Stimulated activated CD8-positive, alpha-beta memory T cell treated with anti-CD3 and anti-CD28 coated beads, Interleukin-12 subunit alpha, Interleukin-12 subunit beta, amount 100 ng/mL, for 1 hour (primary cell): ENCODE results near the gene C3orf52.

Source experiments
- DNase-seq: peaks from one replicate; pipeline ENCODE4 v3.0.0-alpha.2; 2020; ENCODE audit warnings: low read depth

C3orf52 gene

DNA sequence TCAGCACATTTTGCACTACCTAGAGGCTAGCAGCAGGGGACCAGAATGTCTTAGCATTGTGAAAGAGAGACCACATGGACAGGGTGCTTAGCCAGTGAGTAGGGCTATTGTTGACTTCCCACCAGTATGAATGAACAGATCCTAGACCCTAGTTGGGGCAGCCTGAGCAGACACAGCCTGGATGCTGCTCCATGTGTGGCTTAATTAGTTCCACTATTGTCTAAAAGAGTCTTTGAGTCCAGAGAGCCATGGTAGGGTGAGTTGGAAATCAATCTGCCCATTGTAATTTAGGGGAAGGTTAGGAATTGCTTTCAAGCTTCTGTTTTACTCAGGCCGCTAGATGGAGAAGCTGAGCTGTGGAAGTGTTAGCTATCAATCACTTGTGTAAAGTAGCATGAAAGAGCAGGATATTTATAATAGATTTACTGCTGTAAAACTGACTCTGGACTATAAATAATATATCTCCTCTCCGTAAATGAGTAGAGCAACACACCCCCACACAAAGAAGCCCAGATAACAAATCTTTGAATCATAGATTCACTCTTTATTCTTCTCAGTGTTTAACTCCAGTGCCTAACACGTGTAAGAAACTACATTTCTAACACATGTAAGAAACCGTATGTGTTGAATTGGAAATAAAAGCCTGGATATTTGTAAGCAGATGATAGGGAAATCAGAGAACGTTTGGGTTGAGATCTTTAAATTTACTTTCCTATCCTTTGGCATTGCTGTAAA is 50.9 kb downstream of the C3orf52 start:
- no peak for DNase-seq

- no peak for DNase-seq
Observed at GRCh38 chr3:112137781-112138180, 51.6 kb downstream of the C3orf52 start.

DNA sequence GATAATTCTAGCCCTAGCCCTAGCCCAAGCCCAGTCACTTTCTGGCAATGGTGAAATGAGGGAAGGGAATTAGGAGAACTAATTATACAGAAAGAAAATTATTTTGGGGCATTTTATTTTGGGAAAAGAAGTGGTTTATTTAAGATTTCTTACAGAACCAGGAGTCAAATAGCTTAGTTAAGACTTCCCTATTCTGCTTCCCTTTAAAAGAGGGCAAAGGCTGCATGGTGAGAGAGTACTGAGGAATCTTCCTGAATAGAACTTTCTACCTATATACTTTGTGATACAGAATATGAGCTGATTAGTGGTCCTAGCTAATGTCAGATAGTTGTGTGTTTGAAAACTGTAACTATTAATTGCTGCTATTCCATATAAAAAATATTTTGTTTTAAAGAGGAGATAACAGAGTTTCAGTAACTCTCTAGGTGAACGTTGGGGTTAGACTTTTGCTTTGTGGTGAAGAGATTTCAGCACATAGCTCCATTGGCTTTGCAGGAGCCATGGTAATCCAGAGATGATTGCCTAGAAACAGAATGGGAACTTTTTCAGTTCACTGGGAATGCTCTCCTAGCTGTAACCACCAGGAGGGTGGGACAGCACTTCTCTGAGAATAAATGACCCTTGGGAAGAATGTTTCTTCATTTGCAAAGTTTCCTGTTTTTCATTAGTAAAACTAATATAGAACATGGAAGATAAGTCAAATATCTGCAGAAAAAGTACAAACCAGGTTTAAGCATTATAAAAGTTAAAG is 52.2 kb downstream of the C3orf52 start:
- no peak for DNase-seq

GRCh38 chr3:112140584-112140983 is 54.4 kb downstream of the C3orf52 start:
- no peak for DNase-seq

- no peak for DNase-seq
Observed at GRCh38 chr3:112141293-112141692, 55.1 kb downstream of the C3orf52 start.

DNA sequence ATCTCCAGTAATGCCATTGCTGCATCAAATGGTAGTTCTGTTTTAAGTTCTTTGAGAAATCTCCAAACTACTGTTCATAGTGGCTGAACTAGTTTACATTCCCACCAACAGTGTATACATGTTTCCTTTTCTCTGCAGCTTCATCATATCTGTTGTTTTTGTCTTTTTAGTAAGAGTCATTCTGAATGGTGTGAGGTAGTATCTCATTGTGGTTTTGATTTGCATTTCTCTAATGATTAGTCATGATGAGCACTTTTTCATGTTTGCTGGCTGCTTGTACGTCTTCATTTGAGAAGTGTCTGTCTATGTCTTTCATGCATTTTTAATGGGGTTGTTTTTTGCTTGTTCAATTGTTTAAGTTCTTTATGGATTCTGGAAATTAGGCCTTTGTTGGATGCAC is 57.1 kb downstream of the C3orf52 start:
- no peak for DNase-seq

DNA sequence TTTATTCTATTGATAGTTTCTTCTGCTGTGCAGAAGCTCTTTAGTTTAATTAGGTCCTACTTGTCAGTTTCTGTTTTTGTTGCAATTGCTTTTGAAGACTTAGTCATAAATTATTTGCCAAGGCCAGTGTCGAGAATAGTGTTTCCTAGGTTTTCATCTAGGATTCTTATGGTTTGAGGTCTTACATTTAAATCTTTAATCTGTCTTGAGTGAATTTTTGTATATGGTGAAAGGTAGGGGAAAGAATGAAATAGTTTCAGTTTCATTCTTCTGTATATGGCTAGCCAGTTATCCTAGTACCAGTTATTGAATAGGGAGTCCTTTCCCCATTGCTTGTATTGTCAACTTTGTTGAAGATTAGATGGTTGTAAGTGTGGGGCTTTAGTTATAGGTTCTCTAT is 57.5 kb downstream of the C3orf52 start:
- DNase-seq = no peak

DNA sequence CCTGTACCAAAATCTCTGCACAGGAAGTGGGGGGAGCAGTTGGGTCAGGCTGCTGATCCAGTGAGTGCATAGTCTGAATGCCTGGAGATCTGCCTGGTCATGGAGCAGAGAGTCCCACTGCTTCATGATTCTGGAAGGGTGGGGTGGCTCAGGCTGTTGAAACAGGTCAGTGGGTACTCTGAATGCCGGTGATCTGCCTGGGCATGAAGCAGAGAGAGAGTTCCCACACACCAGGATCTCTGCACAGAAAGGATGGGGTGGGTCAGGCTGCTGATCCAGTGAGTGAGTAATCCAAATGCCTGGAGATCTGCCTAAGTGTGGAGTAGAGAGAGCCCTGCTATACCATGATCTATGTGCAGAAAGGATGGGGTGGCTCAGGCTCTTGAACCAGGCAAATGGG is 62.9 kb downstream of the C3orf52 start:
- DNase-seq = no peak

DNA sequence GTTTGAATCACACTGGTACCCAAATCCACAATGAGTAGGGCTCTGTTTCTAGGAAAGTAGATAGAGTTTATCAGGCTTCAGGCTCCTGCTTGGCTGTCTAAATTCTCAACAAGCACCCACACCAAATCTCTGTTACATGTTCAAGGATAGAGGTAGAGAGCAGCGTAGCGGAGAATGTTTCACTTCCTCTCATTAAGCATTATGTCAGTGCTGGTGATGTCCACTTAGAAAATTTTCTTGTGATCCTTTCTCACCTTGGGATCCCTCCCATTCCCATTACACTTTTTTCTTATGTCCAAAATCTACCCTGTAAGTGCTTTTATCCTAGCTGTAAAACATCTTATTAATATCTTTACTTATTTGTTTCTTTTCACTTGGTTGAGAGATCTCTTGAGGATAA is 81.6 kb downstream of the C3orf52 start:
- DNase-seq = no peak
